ENCODE data around the gene CUBN. TPM values are rescaled to one million over a fixed set of nuclear protein-coding genes. Genes with fewer than 3 reads are reported as not detected.

Gene CUBN
- total RNA-seq, 1 experiment from 2014 or later, result 1.3 TPM

GRCh38 chr10:16799621-16800020, 330.0 kb downstream of the CUBN start:
- DNase-seq (ENCODE audit: low read depth, low spot score) (no peak), ATAC-seq (no peak)
- intact Hi-C loops (cut with micrococcal nuclease; ENCODE audit: unreplicated experiment), result loop anchor here (10.0 kb wide), 1 partner anchor 895 kb away; no protein-coding TSS in a partner anchor
- Histone ChIP-seq H3K9me3 (ENCODE audit: control insufficient read depth, insufficient read depth, low read depth, low read length) (no peaks in the 10 kb centered on the region), H3K4me3 (ENCODE audit: low read depth in 2 of 2, low read length in 2 of 2) (no peak overlapping the region), H3K36me3 (ENCODE audit: control insufficient read depth, insufficient read depth, low read length) (no peaks in the 10 kb centered on the region), H3K27me3 (ENCODE audit: control insufficient read depth, insufficient read depth, low read length) (no peaks in the 10 kb centered on the region), H3K27ac (ENCODE audit: low read length) (no peak overlapping the region), H3K4me1 (ENCODE audit: control insufficient read depth, insufficient read depth, low read length) (0 out of 2 replicates have a peak, but pooled peaks cover 4% of the 10 kb centered on the region)
- POLR2A ChIA-PET, result no interaction called here
- in situ Hi-C loops (cut with HindIII; ENCODE audit: low pct_unique_long_range_greater_than_20kb, low sequenced_read_pairs), result no loop called here
- TF ChIP-seq REST (IDR thresholded peaks at IDR 0.05; ENCODE audit: insufficient read depth in 1 of 2, low read depth in 2 of 2, low read length in 1 of 2), result no peak
- no peak for TF ChIP-seq CTCF (IDR thresholded peaks at IDR 0.05)
- no peak for TF ChIP-seq TCF7L2 (IDR thresholded peaks at IDR 0.05; ENCODE audit: low read depth, low read length)
- no peak for TF ChIP-seq SIN3A (IDR thresholded peaks at IDR 0.05; ENCODE audit: borderline replicate concordance, insufficient read depth, low read depth, low read length)
- TF ChIP-seq POLR2AphosphoS5 (IDR thresholded peaks at IDR 0.05; ENCODE audit: low read depth, low read length), result no peak
- BruUV-seq (replicated peaks), result no TSS peak
- CTCF ChIA-PET, result no interaction called here

- in situ Hi-C loops (cut with HindIII; ENCODE audit: low pct_unique_long_range_greater_than_20kb, low sequenced_read_pairs), result no loop called here
- CTCF ChIA-PET, result no interaction called here
- BruUV-seq (replicated peaks), result no TSS peak
These were observed 331.0 kb downstream of the CUBN start for GRCh38 chr10:16798571-16798970.

More at GRCh38 chr10:16798571-16798970, 331.0 kb downstream of the CUBN start:
- TF ChIP-seq REST (IDR thresholded peaks at IDR 0.05; ENCODE audit: insufficient read depth in 1 of 2, low read depth in 2 of 2, low read length in 1 of 2) (no peak), CTCF (IDR thresholded peaks at IDR 0.05) (no peak), TCF7L2 (IDR thresholded peaks at IDR 0.05; ENCODE audit: low read depth, low read length) (no peak), SIN3A (IDR thresholded peaks at IDR 0.05; ENCODE audit: borderline replicate concordance, insufficient read depth, low read depth, low read length) (no peak), POLR2AphosphoS5 (IDR thresholded peaks at IDR 0.05; ENCODE audit: low read depth, low read length) (no peak)
- Histone ChIP-seq H3K27me3 (ENCODE audit: control insufficient read depth, insufficient read depth, low read length) (no peaks in the 10 kb centered on the region), H3K9me3 (ENCODE audit: control insufficient read depth, insufficient read depth, low read depth, low read length) (no peaks in the 10 kb centered on the region), H3K36me3 (ENCODE audit: control insufficient read depth, insufficient read depth, low read length) (no peaks in the 10 kb centered on the region), H3K27ac (ENCODE audit: low read length) (no peak overlapping the region), H3K4me1 (ENCODE audit: control insufficient read depth, insufficient read depth, low read length) (0 out of 2 replicates have a peak, but pooled peaks cover 4% of the 10 kb centered on the region), H3K4me3 (ENCODE audit: low read depth in 2 of 2, low read length in 2 of 2) (no peak overlapping the region)
- intact Hi-C loops (cut with micrococcal nuclease; ENCODE audit: unreplicated experiment), result no loop called here
- ATAC-seq (no peak), DNase-seq (ENCODE audit: low read depth, low spot score) (no peak)
- POLR2A ChIA-PET, result no interaction called here

Data from Panc1 (cell line).